H54 (cell line): Measurements from ENCODE around the gene STK35.
A peak's percentile ranks its signal among the peaks of the same experiment; 100 is the strongest.

ENCODE experiments used
- DNase-seq: peaks from one replicate; pipeline ENCODE4 v3.0.0; 2011; ENCODE audit warnings: low spot score, mixed read lengths; ENCODE audit not compliant: insufficient read length
- FAIRE-seq: peaks from 3 replicates; lab custom pipeline; 2011; peaks lifted over from hg19 to GRCh38; lab: Jason Lieb, UNC
- POLR2A ChIP-seq: IDR thresholded peaks from 2 replicates; pipeline ENCODE4 v1.6.1; 2011; ENCODE audit warnings: low read depth, mild to moderate bottlenecking, low read length

Gene STK35

GRCh38 chr20:2133318-2134183 is 31.9 kb downstream of the STK35 start:
- no peak for FAIRE-seq
- no peak for TF ChIP-seq POLR2A
- DNase-seq, result peak; percentile 53

- no peak for DNase-seq
- TF ChIP-seq POLR2A, result no peak
- no peak for FAIRE-seq
Observed at GRCh38 chr20:2135013-2135412, 33.4 kb downstream of the STK35 start.

GRCh38 chr20:2136275-2136674 is 34.6 kb downstream of the STK35 start:
- FAIRE-seq (no peak), DNase-seq (no peak)
- TF ChIP-seq POLR2A, result no peak

- FAIRE-seq, result no peak
- TF ChIP-seq POLR2A, result no peak
- DNase-seq, result peak; percentile 72
Observed at GRCh38 chr20:2137552-2138201, 36.0 kb downstream of the STK35 start.

GRCh38 chr20:2138396-2138795 is 36.8 kb downstream of the STK35 start:
- DNase-seq, result no peak
- no peak for TF ChIP-seq POLR2A
- FAIRE-seq, result no peak

DNA sequence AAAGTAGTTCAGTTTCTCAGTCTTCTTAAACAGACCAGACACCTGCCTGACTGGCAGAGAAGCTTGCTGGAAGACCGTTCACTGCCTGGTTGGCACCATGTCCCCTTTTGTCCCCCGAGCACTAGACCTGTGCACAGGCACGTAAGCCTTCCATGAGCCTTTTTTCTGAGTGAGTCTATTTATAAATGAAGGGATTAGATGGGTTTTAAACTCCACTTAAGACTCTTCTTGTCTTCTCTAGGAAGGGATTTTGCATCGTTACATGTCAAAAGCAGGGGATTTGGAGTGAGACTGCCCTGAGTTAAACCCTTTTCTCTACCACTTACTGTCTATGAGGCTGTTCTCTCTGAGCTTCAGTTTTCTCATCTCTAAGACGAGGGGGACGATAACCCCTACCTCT is 37.6 kb downstream of the STK35 start:
- no peak for DNase-seq
- FAIRE-seq, result no peak
- no peak for TF ChIP-seq POLR2A

- TF ChIP-seq POLR2A, result no peak
- no peak for FAIRE-seq
- DNase-seq, result no peak
Observed at GRCh38 chr20:2139736-2140135, 38.1 kb downstream of the STK35 start.

DNA sequence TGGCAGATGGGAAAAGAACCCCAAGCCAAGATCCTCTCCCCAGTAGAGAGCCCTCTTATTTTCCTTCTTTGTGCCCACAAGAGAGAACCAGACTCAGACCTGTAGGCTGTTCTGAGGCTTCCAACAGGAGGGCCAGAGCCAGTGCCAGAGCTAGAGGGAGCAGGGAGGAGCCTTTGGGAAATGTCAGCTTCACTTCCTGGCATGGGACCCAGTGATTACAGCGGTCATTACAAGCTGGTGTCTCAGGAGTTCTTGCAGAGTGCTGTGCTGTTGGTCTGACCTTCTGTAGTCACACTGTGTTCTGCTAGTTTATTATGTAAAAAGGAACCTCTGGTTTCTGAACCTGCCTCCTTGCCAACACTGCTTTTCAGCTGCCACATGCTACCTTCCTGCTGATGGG is 38.9 kb downstream of the STK35 start:
- no peak for FAIRE-seq
- DNase-seq, result no peak
- TF ChIP-seq POLR2A, result no peak

- FAIRE-seq (no peak), DNase-seq (no peak)
- TF ChIP-seq POLR2A, result no peak
Observed at GRCh38 chr20:2141600-2142575, 40.3 kb downstream of the STK35 start.

GRCh38 chr20:2142649-2143048 is 41.0 kb downstream of the STK35 start:
- TF ChIP-seq POLR2A, result no peak
- DNase-seq (no peak), FAIRE-seq (no peak)

DNA sequence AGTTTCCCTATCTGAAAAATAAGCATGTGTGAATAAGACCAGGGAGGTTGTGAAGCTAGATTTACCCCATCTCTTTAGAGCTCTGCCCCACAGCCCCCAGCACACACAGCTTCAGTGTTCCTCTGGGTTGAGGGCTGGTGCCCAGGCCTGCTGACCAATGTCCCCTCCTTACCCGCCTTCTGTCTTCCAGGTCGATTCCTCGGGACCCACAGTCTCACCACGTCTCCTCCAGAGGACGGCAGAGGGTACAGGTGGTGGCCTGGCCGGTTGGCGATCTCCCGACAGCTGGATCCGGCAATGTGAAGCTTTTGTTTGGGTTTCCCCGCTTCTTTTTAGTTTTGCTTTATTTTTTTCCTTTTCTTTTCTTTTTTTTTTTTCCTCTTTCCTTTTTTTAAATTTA is 42.0 kb downstream of the STK35 start:
- no peak for TF ChIP-seq POLR2A

GRCh38 chr20:2144850-2145249 is 43.2 kb downstream of the STK35 start:
- no peak for FAIRE-seq
- DNase-seq, result no peak
- TF ChIP-seq POLR2A, result no peak

More for the DNA sequence above, 42.0 kb downstream of the STK35 start:
- DNase-seq (no peak), FAIRE-seq (no peak)

GRCh38 chr20:2145376-2145775 is 43.7 kb downstream of the STK35 start:
- TF ChIP-seq POLR2A, result no peak
- FAIRE-seq (no peak), DNase-seq (no peak)
